ENCODE measurements around the gene BRI3.

Gene BRI3

GRCh38 chr7:98280791-98281756 is at the start of gene BRI3:
Gene BRI3, plus strand, starts transcription at chr7:98281686. Its CDS starts 110 bp downstream, at chr7:98281796.
- peak; percentile 98 for DNase-seq

- DNase-seq = no peak
These were observed 49.3 kb upstream of the BRI3 start for GRCh38 chr7:98232263-98232585.

- no peak for DNase-seq
These were observed 48.7 kb upstream of the BRI3 start for GRCh38 chr7:98232799-98233198.

- no peak for DNase-seq
These were observed 48.0 kb upstream of the BRI3 start for GRCh38 chr7:98233219-98234070.

GRCh38 chr7:98234429-98235147 is 46.9 kb upstream of the BRI3 start:
- no peak for DNase-seq

- DNase-seq = no peak
These were observed 45.6 kb upstream of the BRI3 start for GRCh38 chr7:98235901-98236300.

GRCh38 chr7:98236355-98237185 is 44.9 kb upstream of the BRI3 start:
- DNase-seq = no peak

GRCh38 chr7:98238076-98238475 is 43.4 kb upstream of the BRI3 start:
- no peak for DNase-seq

GRCh38 chr7:98238976-98239375 is 42.5 kb upstream of the BRI3 start:
- no peak for DNase-seq

- DNase-seq = peak; percentile 48
These were observed 40.4 kb upstream of the BRI3 start for GRCh38 chr7:98240961-98241673.

GRCh38 chr7:98241674-98242241 is 39.7 kb upstream of the BRI3 start:
- no peak for DNase-seq

- no peak for DNase-seq
These were observed 39.1 kb upstream of the BRI3 start for GRCh38 chr7:98242342-98242741.

GRCh38 chr7:98242934-98243333 is 38.6 kb upstream of the BRI3 start:
- DNase-seq = no peak

- DNase-seq = no peak
These were observed 36.6 kb upstream of the BRI3 start for GRCh38 chr7:98244871-98245270.

GRCh38 chr7:98248156-98248555 is 33.3 kb upstream of the BRI3 start:
- no peak for DNase-seq

GRCh38 chr7:98249106-98249505 is 32.4 kb upstream of the BRI3 start:
- peak; percentile 38 for DNase-seq

GRCh38 chr7:98250789-98251188 is 30.7 kb upstream of the BRI3 start:
- DNase-seq = no peak

- DNase-seq = no peak
These were observed 30.3 kb upstream of the BRI3 start for GRCh38 chr7:98251231-98251600.

- DNase-seq = peak; percentile 96
These were observed 29.7 kb upstream of the BRI3 start, which contains the start of gene TECPR1 for GRCh38 chr7:98251601-98252424. Gene TECPR1, minus strand, starts transcription at chr7:98252232. Its CDS starts 6,086 bp downstream, at chr7:98246146.

GRCh38 chr7:98252425-98253054 is 28.9 kb upstream of the BRI3 start:
- no peak for DNase-seq

Measured in suppressor macrophage treated with lipopolysaccharide for 4 hours (primary cell).